OCI-LY3 (cell line): ENCODE data around the gene M1AP.

ENCODE experiments used
- H2AFZ ChIP-seq: fragments of 200-600, 300-600 bp; shearing (Covaris generic); 2 replicates; pipeline ENCODE4 v1.6.0; 2014; ENCODE audit warnings: antibody characterized with exemption, low read depth, low read length
- H3K27ac ChIP-seq: fragments of 200-600, 300-600 bp; sonication (generic); 2 replicates; pipeline ENCODE4 v1.5.1; 2014; ENCODE audit warnings: mild to moderate bottlenecking, low read length, moderate library complexity, mixed read lengths
- H3K27me3 ChIP-seq: fragments of 200-600, 300-600 bp; sonication (generic); 2 replicates; pipeline ENCODE4 v1.6.1; 2014; ENCODE audit warnings: low read depth, low read length, mixed read lengths
- H3K36me3 ChIP-seq: fragments of 200-600, 300-600 bp; sonication (generic); replicated peaks from 2 replicates; pipeline ENCODE3; 2014; ENCODE audit warnings: low read depth, low read length, mixed read lengths
- H3K4me1 ChIP-seq: fragments of 300-600, 200-600 bp; sonication (generic); 2 replicates; pipeline ENCODE4 v1.6.1; 2014; ENCODE audit warnings: low read length, mixed read lengths
- H3K4me2 ChIP-seq: fragments of 200-600, 300-600 bp; sonication (generic); 2 replicates; pipeline ENCODE4 v1.6.1; 2014; ENCODE audit warnings: low read length, mixed read lengths
- H3K4me3 ChIP-seq: fragments of 300-600, 200-600 bp; sonication (generic); 2 replicates; pipeline ENCODE4 v1.5.1; 2014; ENCODE audit warnings: antibody characterized with exemption, mild to moderate bottlenecking, low read length, moderate library complexity
- H3K79me2 ChIP-seq: fragments of 300-600, 200-600 bp; shearing (Covaris generic); 2 replicates; pipeline ENCODE4 v1.6.1; 2014; ENCODE audit warnings: mild to moderate bottlenecking, low read length, mixed read lengths
- H3K9ac ChIP-seq: fragments of 300-600, 200-600 bp; shearing (Covaris generic); 2 replicates; pipeline ENCODE4 v1.6.0; 2014; ENCODE audit warnings: mild to moderate bottlenecking, low read length, moderate library complexity
- H3K9me3 ChIP-seq: fragments of 200-600, 300-600 bp; shearing (Covaris generic); 2 replicates; pipeline ENCODE4 v1.6.1; 2014; ENCODE audit warnings: low read length, mixed read lengths; ENCODE audit not compliant: insufficient read depth
- H4K20me1 ChIP-seq: fragments of 200-600, 300-600 bp; sonication (generic); 2 replicates; pipeline ENCODE4 v1.6.1; 2016; ENCODE audit warnings: low read length, mixed read lengths; ENCODE audit not compliant: insufficient read depth
- EZH2phosphoT487 ChIP-seq: fragments of 200-600 bp; shearing (Covaris generic); IDR thresholded peaks from 2 replicates; pipeline ENCODE4 v1.6.1; 2018; ENCODE audit warnings: antibody characterized with exemption, mixed run types, low read depth
- TF ChIP-seq, protein P1 (sequence below): fragments of 200-600, 300-600 bp; sonication (generic); IDR thresholded peaks from 2 replicates; pipeline ENCODE4 v1.5.1; 2014; ENCODE audit warnings: antibody characterized with exemption, low read length, low read depth

The M1AP gene

DNA sequence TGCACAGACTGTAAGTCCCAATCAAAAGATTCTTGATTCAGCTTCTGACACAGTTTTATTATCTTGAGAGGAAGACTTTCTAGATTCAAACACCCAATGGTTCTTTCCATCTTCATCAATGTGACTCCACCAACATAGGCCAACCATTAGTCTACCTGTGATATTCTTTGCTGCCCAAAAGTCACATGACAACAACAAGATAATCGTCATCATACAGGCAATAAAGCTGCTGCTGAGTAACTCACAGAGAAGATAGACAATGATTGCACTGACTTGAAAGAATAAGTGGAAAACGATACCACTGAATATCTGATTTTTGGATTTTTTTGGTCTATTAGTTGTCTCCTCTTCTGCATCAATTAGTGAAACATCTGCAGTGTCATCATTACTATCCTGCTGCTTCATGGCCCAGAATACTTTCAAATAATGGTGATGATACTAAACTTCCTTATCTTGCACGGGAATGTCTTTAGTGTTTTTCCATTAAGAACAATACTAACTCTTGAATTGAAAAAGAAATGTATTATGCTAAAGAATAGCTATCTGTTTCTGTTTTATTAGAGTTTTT, 19.5 kb downstream of the M1AP start:
- no peaks in the 10 kb centered on the region for H3K36me3 ChIP-seq
- no peak overlapping the region for H3K4me3 ChIP-seq
- no peaks in the 10 kb centered on the region for H3K27me3 ChIP-seq
- no peaks in the 10 kb centered on the region for H3K79me2 ChIP-seq
- no peak for TF ChIP-seq EZH2phosphoT487
- TF ChIP-seq, protein P1, sequence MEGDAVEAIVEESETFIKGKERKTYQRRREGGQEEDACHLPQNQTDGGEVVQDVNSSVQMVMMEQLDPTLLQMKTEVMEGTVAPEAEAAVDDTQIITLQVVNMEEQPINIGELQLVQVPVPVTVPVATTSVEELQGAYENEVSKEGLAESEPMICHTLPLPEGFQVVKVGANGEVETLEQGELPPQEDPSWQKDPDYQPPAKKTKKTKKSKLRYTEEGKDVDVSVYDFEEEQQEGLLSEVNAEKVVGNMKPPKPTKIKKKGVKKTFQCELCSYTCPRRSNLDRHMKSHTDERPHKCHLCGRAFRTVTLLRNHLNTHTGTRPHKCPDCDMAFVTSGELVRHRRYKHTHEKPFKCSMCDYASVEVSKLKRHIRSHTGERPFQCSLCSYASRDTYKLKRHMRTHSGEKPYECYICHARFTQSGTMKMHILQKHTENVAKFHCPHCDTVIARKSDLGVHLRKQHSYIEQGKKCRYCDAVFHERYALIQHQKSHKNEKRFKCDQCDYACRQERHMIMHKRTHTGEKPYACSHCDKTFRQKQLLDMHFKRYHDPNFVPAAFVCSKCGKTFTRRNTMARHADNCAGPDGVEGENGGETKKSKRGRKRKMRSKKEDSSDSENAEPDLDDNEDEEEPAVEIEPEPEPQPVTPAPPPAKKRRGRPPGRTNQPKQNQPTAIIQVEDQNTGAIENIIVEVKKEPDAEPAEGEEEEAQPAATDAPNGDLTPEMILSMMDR: no peak
- no peak overlapping the region for H2AFZ ChIP-seq
- no peak overlapping the region for H3K9ac ChIP-seq
- H3K4me2 ChIP-seq: no peak overlapping the region
- H3K4me1 ChIP-seq: no peaks in the 10 kb centered on the region
- H3K27ac ChIP-seq: no peak overlapping the region
- H4K20me1 ChIP-seq: no peaks in the 10 kb centered on the region
- no peaks in the 10 kb centered on the region for H3K9me3 ChIP-seq

GRCh38 chr2:74625658-74626425, 22.3 kb downstream of the M1AP start:
- H3K27me3 ChIP-seq: no peaks in the 10 kb centered on the region
- H3K4me2 ChIP-seq: no peak overlapping the region
- H3K9ac ChIP-seq: no peak overlapping the region
- no peak overlapping the region for H3K4me3 ChIP-seq
- TF ChIP-seq, protein P1: no peak
- no peak for TF ChIP-seq EZH2phosphoT487
- H3K36me3 ChIP-seq: no peaks in the 10 kb centered on the region
- no peaks in the 10 kb centered on the region for H3K79me2 ChIP-seq
- no peak overlapping the region for H3K27ac ChIP-seq
- no peaks in the 10 kb centered on the region for H3K9me3 ChIP-seq
- peak overlapping the region; percentile 79 for H2AFZ ChIP-seq
- H4K20me1 ChIP-seq: no peaks in the 10 kb centered on the region
- H3K4me1 ChIP-seq: no peaks in the 10 kb centered on the region

DNA sequence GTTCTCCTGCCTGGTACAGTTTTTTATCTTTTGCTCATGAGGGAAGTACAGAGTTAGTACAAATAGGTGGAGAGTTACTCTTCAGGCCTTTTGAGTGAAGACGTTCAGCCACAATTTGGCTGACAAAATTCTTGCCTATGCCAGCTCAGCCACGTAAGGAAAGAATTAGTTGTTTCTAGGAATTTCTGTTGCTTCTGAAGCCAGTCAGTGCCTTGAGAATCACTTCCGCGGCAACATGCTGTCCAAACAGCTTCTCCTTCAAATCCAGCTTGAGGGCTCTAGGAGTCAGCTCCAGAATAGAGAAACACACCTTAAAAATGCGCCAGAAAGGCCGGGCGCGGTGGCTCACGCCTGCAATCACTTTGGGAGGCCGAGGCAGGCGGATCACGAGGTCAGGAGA, 27.5 kb downstream of the M1AP start:
- H3K36me3 ChIP-seq: no peaks in the 10 kb centered on the region
- H2AFZ ChIP-seq: no peak overlapping the region
- H3K79me2 ChIP-seq: no peaks in the 10 kb centered on the region
- no peaks in the 10 kb centered on the region for H4K20me1 ChIP-seq
- peaks cover 13% of the 10 kb centered on the region for H3K27me3 ChIP-seq
- no peak for TF ChIP-seq EZH2phosphoT487
- TF ChIP-seq, protein P1: no peak
- H3K4me2 ChIP-seq: no peak overlapping the region
- H3K4me3 ChIP-seq: no peak overlapping the region
- H3K9me3 ChIP-seq: no peaks in the 10 kb centered on the region
- no peak overlapping the region for H3K27ac ChIP-seq
- no peak overlapping the region for H3K9ac ChIP-seq
- H3K4me1 ChIP-seq: peaks cover 15% of the 10 kb centered on the region

DNA sequence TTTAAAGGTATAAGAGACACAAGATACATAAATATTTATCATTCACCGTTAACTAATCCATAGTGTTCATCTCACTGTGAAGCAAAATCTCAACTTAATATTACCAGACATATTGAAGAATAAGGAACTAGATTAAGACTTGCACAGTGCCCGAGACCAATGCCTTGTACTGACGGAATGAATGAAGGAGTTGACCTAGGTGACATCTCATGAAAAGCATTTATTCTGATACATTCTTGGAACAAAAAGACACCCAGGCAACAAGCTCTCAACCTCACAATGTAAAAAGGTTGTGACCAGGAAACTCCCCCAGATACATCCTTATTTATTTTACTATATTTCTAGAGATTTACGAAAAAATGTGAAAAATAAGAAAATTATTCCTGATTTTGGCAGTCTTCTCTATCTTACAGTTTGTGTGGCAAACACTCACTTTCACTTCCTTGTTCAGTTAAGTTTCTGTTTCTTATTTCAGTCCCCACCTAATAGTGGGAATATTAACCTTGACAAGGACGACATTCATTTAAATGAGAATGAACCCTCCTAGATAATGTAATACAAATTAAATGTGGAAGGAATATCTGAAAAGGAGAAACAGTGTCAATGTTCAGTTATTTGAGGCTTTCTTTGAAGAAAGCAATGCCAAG, 28.4 kb downstream of the M1AP start:
- no peak overlapping the region for H3K27ac ChIP-seq
- peaks cover 20% of the 10 kb centered on the region for H3K27me3 ChIP-seq
- H3K9me3 ChIP-seq: no peaks in the 10 kb centered on the region
- H3K4me3 ChIP-seq: peak overlapping the region; percentile 27
- no peaks in the 10 kb centered on the region for H4K20me1 ChIP-seq
- H3K9ac ChIP-seq: no peak overlapping the region
- TF ChIP-seq EZH2phosphoT487: no peak
- TF ChIP-seq, protein P1: no peak
- no peaks in the 10 kb centered on the region for H3K79me2 ChIP-seq
- H3K36me3 ChIP-seq: no peaks in the 10 kb centered on the region
- peak overlapping the region; percentile 64 for H3K4me2 ChIP-seq
- H2AFZ ChIP-seq: no peak overlapping the region
- H3K4me1 ChIP-seq: peaks cover 15% of the 10 kb centered on the region
